ENCODE measurements around the gene MAGEE1. TPM values are rescaled to one million over a fixed set of nuclear protein-coding genes. Genes with fewer than 3 reads are reported as not detected.

Gene MAGEE1
- total and polyA plus RNA-seq, 3 experiments from 2014 or later = 3.6 to 5.6 (median 3.9) TPM

DNA sequence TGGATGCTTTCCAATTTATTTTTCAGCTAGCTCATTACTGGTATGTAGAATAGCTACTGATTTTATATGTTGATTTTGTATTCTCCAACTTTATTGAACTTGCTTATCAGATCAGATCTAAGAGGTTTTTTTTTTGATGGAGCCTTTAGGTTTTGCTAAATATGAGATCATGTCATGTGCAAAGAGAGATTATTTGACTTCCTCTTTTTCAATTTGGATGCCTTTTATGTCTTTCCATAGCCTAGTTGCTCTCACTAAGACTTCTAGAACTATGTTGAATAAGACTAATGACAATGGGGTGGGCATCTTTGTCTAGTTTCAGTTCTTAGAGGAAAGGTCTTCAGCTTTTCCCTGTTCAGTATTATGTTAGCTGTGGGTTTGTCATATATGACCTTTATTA is 11.7 kb downstream of the MAGEE1 start:
- Histone ChIP-seq H3K27ac (ENCODE audit: low read depth, low read length) (no peak overlapping the region), H3K36me3 (ENCODE audit: insufficient read depth, low read length) (no peaks in the 10 kb centered on the region), H3K4me1 (ENCODE audit: insufficient read depth, low read length) (no peaks in the 10 kb centered on the region), H3K9me3 (ENCODE audit: low read length) (no peaks in the 10 kb centered on the region), H3K4me3 (ENCODE audit: low read length) (no peak overlapping the region), H3K27me3 (ENCODE audit: insufficient read depth, low read length, poor library complexity, severe bottlenecking) (no peaks in the 10 kb centered on the region)
- Mint-ChIP-seq H3K27ac (no peak overlapping the region), H3K9me3 (peaks cover 15 to 30% (median 28%) of the 10 kb centered on the region in 5 donors), H3K4me1 (peaks cover 10 to 30% (median 11%) of the 10 kb centered on the region in 3 donors), H3K36me3 (peaks cover 0 to 24% (median 6%) of the 10 kb centered on the region in 3 donors), H3K4me3 (no peak overlapping the region), H3K27me3 (no peaks in the 10 kb centered on the region)
- ChIA-PET POLR2A (no interaction called here), CTCF (no interaction called here)
- no peak for DNase-seq

GRCh38 chrX:76453737-76454406 is 26.4 kb downstream of the MAGEE1 start:
- Mint-ChIP-seq H3K27ac (no peak overlapping the region), H3K27me3 (peaks cover 0 to 9% of the 10 kb centered on the region in 2 donors), H3K4me3 (no peak overlapping the region), H3K4me1 (peaks cover 3 to 7% (median 6%) of the 10 kb centered on the region in 3 donors), H3K36me3 (no peaks in the 10 kb centered on the region), H3K9me3 (peaks cover 0 to 2% (median 0%) of the 10 kb centered on the region in 5 donors)
- POLR2A ChIA-PET = no interaction called here
- no peak overlapping the region for H3K27ac ChIP-seq (ENCODE audit: low read depth, low read length)
- H3K36me3 ChIP-seq (ENCODE audit: insufficient read depth, low read length) = no peaks in the 10 kb centered on the region
- H3K9me3 ChIP-seq (ENCODE audit: low read length) = no peaks in the 10 kb centered on the region
- no peaks in the 10 kb centered on the region for H3K27me3 ChIP-seq (ENCODE audit: insufficient read depth, low read length, poor library complexity, severe bottlenecking)
- DNase-seq = no peak
- H3K4me1 ChIP-seq (ENCODE audit: insufficient read depth, low read length) = no peaks in the 10 kb centered on the region
- CTCF ChIA-PET = interaction anchor here (0.9 to 1.6 kb wide), 4 partner anchors 8 to 175 kb away, joined by 3 to 6 read pairs (median 4); no protein-coding TSS in a partner anchor
- H3K4me3 ChIP-seq (ENCODE audit: low read length) = no peak overlapping the region

DNA sequence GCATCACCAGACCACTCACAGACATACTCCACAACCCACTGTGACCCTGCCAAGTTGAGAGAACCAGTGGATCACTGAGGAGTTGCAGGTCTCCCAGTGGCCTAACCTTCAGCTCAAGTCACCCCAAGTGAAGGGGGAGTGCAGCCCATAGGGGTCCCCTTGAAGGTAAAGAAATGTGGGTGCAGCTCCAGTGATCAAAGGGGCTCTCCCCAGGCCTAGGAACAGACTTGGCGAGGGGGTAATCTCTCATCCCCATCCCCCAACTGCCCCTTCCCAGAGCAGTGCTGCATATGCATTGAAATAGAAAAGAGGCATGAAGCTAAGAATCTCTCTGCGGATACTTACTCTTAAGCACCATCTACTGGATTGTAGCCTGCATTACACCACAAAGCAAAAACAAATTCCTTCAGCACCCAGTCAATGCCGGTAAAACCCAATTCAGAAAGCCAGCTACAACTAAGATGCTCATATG is 27.0 kb downstream of the MAGEE1 start:
- no peak overlapping the region for H3K27ac ChIP-seq (ENCODE audit: low read depth, low read length)
- H3K9me3 Mint-ChIP-seq = peaks cover 0 to 2% (median 0%) of the 10 kb centered on the region in 5 donors
- no peaks in the 10 kb centered on the region for H3K27me3 ChIP-seq (ENCODE audit: insufficient read depth, low read length, poor library complexity, severe bottlenecking)
- H3K27me3 Mint-ChIP-seq = peaks cover 0 to 9% of the 10 kb centered on the region in 2 donors
- POLR2A ChIA-PET = no interaction called here
- H3K9me3 ChIP-seq (ENCODE audit: low read length) = no peaks in the 10 kb centered on the region
- H3K4me1 Mint-ChIP-seq = peaks cover 3 to 7% (median 6%) of the 10 kb centered on the region in 3 donors
- H3K4me1 ChIP-seq (ENCODE audit: insufficient read depth, low read length) = no peaks in the 10 kb centered on the region
- peak in 2 of 5 donors; percentile 17 to 26 for DNase-seq
- H3K36me3 ChIP-seq (ENCODE audit: insufficient read depth, low read length) = no peaks in the 10 kb centered on the region
- no peak overlapping the region for H3K4me3 ChIP-seq (ENCODE audit: low read length)
- CTCF ChIA-PET = interaction anchor here (1.2 to 1.6 kb wide), 3 partner anchors 9 to 175 kb away, joined by 3 to 6 read pairs (median 4); no protein-coding TSS in a partner anchor
- no peaks in the 10 kb centered on the region for H3K36me3 Mint-ChIP-seq
- no peak overlapping the region for H3K4me3 Mint-ChIP-seq
- peak overlapping the region in 2 of 8 donors; percentile 40 to 51 for H3K27ac Mint-ChIP-seq

- H3K27ac ChIP-seq (ENCODE audit: low read depth, low read length) = no peak overlapping the region
- no peaks in the 10 kb centered on the region for H3K27me3 ChIP-seq (ENCODE audit: insufficient read depth, low read length, poor library complexity, severe bottlenecking)
- ChIA-PET CTCF (no interaction called here), POLR2A (no interaction called here)
- Mint-ChIP-seq H3K4me3 (no peak overlapping the region), H3K36me3 (peaks cover 0 to 2% (median 0%) of the 10 kb centered on the region in 3 donors), H3K27me3 (peaks cover 0 to 2% of the 10 kb centered on the region in 2 donors), H3K27ac (no peak overlapping the region), H3K9me3 (peaks cover 7 to 20% (median 16%) of the 10 kb centered on the region in 5 donors), H3K4me1 (no peaks in the 10 kb centered on the region)
- no peaks in the 10 kb centered on the region for H3K9me3 ChIP-seq (ENCODE audit: low read length)
- no peaks in the 10 kb centered on the region for H3K4me1 ChIP-seq (ENCODE audit: insufficient read depth, low read length)
- DNase-seq = no peak
- no peak overlapping the region for H3K4me3 ChIP-seq (ENCODE audit: low read length)
- no peaks in the 10 kb centered on the region for H3K36me3 ChIP-seq (ENCODE audit: insufficient read depth, low read length)
Observed at GRCh38 chrX:76477353-76477752, 49.8 kb downstream of the MAGEE1 start.
